PC-3 (cell line): ENCODE data around the gene TMEM259.

Source experiments
- CTCF ChIP-seq: fragments of 300-600 bp; sonication (generic); conservative IDR thresholded peaks from 2 replicates; pipeline ENCODE4 v1.5.1; 2017; ENCODE audit warnings: antibody characterized with exemption, low read depth, mild to moderate bottlenecking, low read length
- EZH2 ChIP-seq: fragments of 300-600 bp; sonication (generic); IDR thresholded peaks from one replicate; pipeline ENCODE4 v1.6.1; 2017; ENCODE audit warnings: antibody characterized with exemption, mild to moderate bottlenecking, low read length; ENCODE audit not compliant: unreplicated experiment

- TF ChIP-seq CTCF (no peak), EZH2 (no peak)
These were observed 43.9 kb downstream of the TMEM259 start for GRCh38 chr19:977058-977464.
